H1 (cell line): ENCODE measurements around the gene FAM167B. TPM values are rescaled to one million over a fixed set of nuclear protein-coding genes. Genes with fewer than 3 reads are reported as not detected.
A peak's percentile ranks its signal among the peaks of the same experiment; 100 is the strongest.

Experiments
- BACH1 ChIP-seq: IDR thresholded peaks from 2 replicates; pipeline ENCODE4 v1.6.1; 2012; ENCODE audit warnings: low read length, improper control_type of control experiment
- EGR1 ChIP-seq: IDR thresholded peaks from 2 replicates; pipeline ENCODE4 v1.6.1; 2011; ENCODE audit warnings: low read depth, low read length, borderline replicate concordance
- EZH2 ChIP-seq: fragments of 200-600 bp; sonication (generic); IDR thresholded peaks from 2 replicates; pipeline ENCODE4 v1.7.1; 2012; ENCODE audit warnings: low read depth, mild to moderate bottlenecking, moderate library complexity, low read length, inconsistent platforms; ENCODE audit not compliant: severe bottlenecking
- HDAC6 ChIP-seq: IDR thresholded peaks from one replicate; pipeline ENCODE4 v1.7.1; 2012; ENCODE audit warnings: low read depth, mild to moderate bottlenecking, inconsistent platforms, low read length, moderate library complexity
- KDM1A ChIP-seq: fragments of 200-600, 300-600 bp; sonication (generic); IDR thresholded peaks from 2 replicates; pipeline ENCODE4 v1.7.1; 2016; ENCODE audit warnings: mild to moderate bottlenecking, low read length, borderline replicate concordance
- KDM4A ChIP-seq: IDR thresholded peaks from one replicate; pipeline ENCODE4 v1.7.1; 2012; ENCODE audit warnings: low read depth, mild to moderate bottlenecking, moderate library complexity, low read length, inconsistent platforms; ENCODE audit not compliant: severe bottlenecking
- NANOG ChIP-seq: IDR thresholded peaks from 2 replicates; pipeline ENCODE4 v1.6.1; 2011; ENCODE audit warnings: low read length, low read depth, mild to moderate bottlenecking, inconsistent platforms; ENCODE audit not compliant: insufficient read depth, poor library complexity, severe bottlenecking
- POLR2A ChIP-seq, 2 experiments: IDR thresholded peaks; 1 replicate in 1 of 2; 2 replicates in 1 of 2; pipeline ENCODE4 v1.6.1; 2011; ENCODE audit warnings: low read depth in 2 of 2, low read length in 2 of 2, mild to moderate bottlenecking in 2 of 2; ENCODE audit errors: control extremely low read depth in 1 of 2
- RBBP5 ChIP-seq: IDR thresholded peaks from 2 replicates; pipeline ENCODE4 v1.7.1; 2012; ENCODE audit warnings: low read depth, mild to moderate bottlenecking, inconsistent platforms, low read length, moderate library complexity, borderline replicate concordance
- RFX5 ChIP-seq: IDR thresholded peaks from 2 replicates; pipeline ENCODE4 v1.6.1; 2011; ENCODE audit warnings: low read depth, low read length, improper control_type of control experiment, borderline replicate concordance
- RNF2 ChIP-seq: fragments of 200-900, 300-1000 bp; sonication (generic); IDR thresholded peaks from 2 replicates; pipeline ENCODE4 v1.7.1; 2016; ENCODE audit warnings: borderline replicate concordance, low read depth, mild to moderate bottlenecking, antibody characterized with exemption, low read length; ENCODE audit not compliant: poor library complexity, severe bottlenecking; ENCODE audit errors: missing control alignments
- TCF12 ChIP-seq: IDR thresholded peaks from 2 replicates; pipeline ENCODE4 v1.6.1; 2011; ENCODE audit warnings: low read depth, mild to moderate bottlenecking, low read length
- polyA plus RNA-seq, 7 experiments: library from polyadenylated mRNA; depleted of rRNA in 3 of 7; stranded (reverse) in 5 of 7; unstranded in 2 of 7; fragments of >200 nt in 5 of 7; fragments of 200-250 nt in 2 of 7; gene quantifications; 1 replicate in 5 of 7; 2 replicates in 1 of 7; 4 replicates in 1 of 7; pipeline versions ENCODE4 v1.2.1 to v1.2.3, GENCODE V29; 2011 to 2013; ENCODE audit warnings: missing spikeins in 2 of 7, mixed read lengths in 2 of 7
- total RNA-seq: library from RNA; stranded (reverse); fragmentation: NEBNext Ultra II Directional; extraction: Animal tissue kit (Norgen Biotek cat#: 25700); gene quantifications from 2 replicates; pipeline ENCODE4 v1.2.1, GENCODE V29; 2021

Gene FAM167B
- total and polyA plus RNA-seq, 2 of the 8 experiments (the other 6 are each of a cell fraction or from before 2014, with no cell fraction given), result 2.8 to 3.9 TPM

GRCh38 chr1:32247983-32248889 lies 1.2 kb downstream of the FAM167B start (continued):
- TF ChIP-seq RFX5 (no peak), EZH2 (no peak), KDM1A (peak; percentile 97), KDM4A (peak; percentile 28), NANOG (peak; percentile 37), TCF12 (peak; percentile 84), RBBP5 (0 out of 2 replicates have a peak, but pooled peaks have one; percentile 47), RNF2 (no peak), HDAC6 (no peak), POLR2A (IDR thresholded peaks at IDR 0.05; ENCODE audit: control extremely low read depth in 1 of 2, low read depth in 2 of 2, low read length in 2 of 2) (no peak), BACH1 (no peak), EGR1 (no peak)
